SK-N-SH (cell line): Measurements from ENCODE around the gene CIB4. TPM values are rescaled to one million over a fixed set of nuclear protein-coding genes. Genes with fewer than 3 reads are reported as not detected.

Source experiments
- CTCF ChIA-PET: fragments of 300-600, 350-600 bp; formaldehyde crosslinking; extraction: SDS; loops from one replicate; lab custom pipeline; 2021; lab: Yijun Ruan, JAX
- POLR2A ChIA-PET: fragments of 350-600 bp; sonication (Branson Sonifier 250); formaldehyde crosslinking; extraction: SDS; loops from one replicate; lab custom pipeline; 2020; ENCODE audit warnings: antibody characterized with exemption, inconsistent platforms; lab: Yijun Ruan, JAX
- DNase-seq: peaks from one replicate; pipeline ENCODE4 v3.0.0; 2012
- H2AFZ ChIP-seq: fragments of 200-600 bp; sonication (generic); 2 replicates; pipeline ENCODE4 v1.8.1; 2016; ENCODE audit warnings: antibody characterized with exemption, mild to moderate bottlenecking, low read depth
- H3F3A ChIP-seq: fragments of 200-600 bp; sonication (generic); replicated peaks from 2 replicates; pipeline ENCODE3; 2016; ENCODE audit warnings: antibody characterized with exemption, mild to moderate bottlenecking; ENCODE audit not compliant: insufficient read depth
- H3K27ac ChIP-seq, 2 experiments: fragments of 200-500 bp in 1 of 2; fragments of 200-600 bp in 1 of 2; sonication (Bioruptor generic) in 1 of 2; sonication (generic), shearing (Covaris generic) in 1 of 2; 2 replicates each; pipeline versions ENCODE4 v1.5.1 to v1.6.1; 2014 to 2016; ENCODE audit warnings: low read depth in 2 of 2, inconsistent platforms in 1 of 2, low read length in 1 of 2, mild to moderate bottlenecking in 1 of 2, mixed read lengths in 1 of 2
- H3K27me3 ChIP-seq: fragments of 200-600 bp; sonication (generic), shearing (Covaris generic); 2 replicates; pipeline ENCODE4 v1.6.1; 2016; ENCODE audit warnings: mixed run types; ENCODE audit not compliant: insufficient read depth
- H3K36me3 ChIP-seq, 2 experiments: fragments of 200-500 bp in 1 of 2; fragments of 200-600 bp in 1 of 2; sonication (Bioruptor generic) in 1 of 2; sonication (generic) in 1 of 2; replicated peaks in 1 of 2; 2 replicates each; pipeline versions ENCODE3 to v1.5.1; 2014 to 2016; ENCODE audit warnings: low read length in 1 of 2, mild to moderate bottlenecking in 1 of 2; ENCODE audit not compliant: insufficient read depth in 2 of 2, control insufficient read depth in 1 of 2
- H3K4me1 ChIP-seq, 2 experiments: fragments of 200-500 bp in 1 of 2; fragments of 200-600 bp in 1 of 2; sonication (Bioruptor generic) in 1 of 2; sonication (generic), shearing (Covaris generic) in 1 of 2; 2 replicates each; pipeline versions ENCODE4 v1.5.1 to v1.6.1; 2014 to 2016; ENCODE audit warnings: low read depth in 1 of 2, low read length in 1 of 2, mixed run types in 1 of 2; ENCODE audit not compliant: insufficient read depth in 2 of 2, control insufficient read depth in 1 of 2
- H3K4me2 ChIP-seq: fragments of 200-600 bp; sonication (generic), shearing (Covaris generic); 2 replicates; pipeline ENCODE4 v1.6.1; 2017; ENCODE audit warnings: mixed run types
- H3K4me3 ChIP-seq, 2 experiments: fragments of 200-500 bp in 1 of 2; fragments of 200-600 bp in 1 of 2; sonication (Bioruptor generic) in 1 of 2; sonication (generic), shearing (Covaris generic) in 1 of 2; 2 replicates each; pipeline versions ENCODE4 v1.5.1 to v1.8.1; 2014 to 2016; ENCODE audit warnings: low read depth in 2 of 2, inconsistent platforms in 1 of 2, low read length in 1 of 2, mild to moderate bottlenecking in 1 of 2, mixed read lengths in 1 of 2, moderate library complexity in 1 of 2
- H3K79me2 ChIP-seq: fragments of 200-600 bp; sonication (generic); 2 replicates; pipeline ENCODE4 v1.8.1; 2017; ENCODE audit warnings: mild to moderate bottlenecking; ENCODE audit not compliant: insufficient read depth
- H3K9ac ChIP-seq: fragments of 200-600 bp; sonication (generic); 2 replicates; pipeline ENCODE4 v1.6.1; 2017; ENCODE audit warnings: mixed run types
- H3K9me2 ChIP-seq: fragments of 200-600 bp; sonication (generic); 2 replicates; pipeline ENCODE4 v1.6.1; 2017; ENCODE audit warnings: mixed run types
- H3K9me3 ChIP-seq: fragments of 200-600 bp; sonication (generic); 2 replicates; pipeline ENCODE4 v1.6.1; 2017; ENCODE audit warnings: mixed run types, mild to moderate bottlenecking, moderate library complexity
- H4K20me1 ChIP-seq: fragments of 200-600 bp; sonication (generic); 2 replicates; pipeline ENCODE4 v1.6.1; 2017; ENCODE audit warnings: mild to moderate bottlenecking, mixed run types; ENCODE audit not compliant: insufficient read depth
- ELF1 ChIP-seq: IDR thresholded peaks from 2 replicates; pipeline ENCODE4 v1.4.0; 2012
- EP300 ChIP-seq, 2 experiments: IDR thresholded peaks; 2 replicates each; pipeline versions ENCODE4 v1.4.0 to v1.6.1; 2012; ENCODE audit warnings: borderline replicate concordance in 1 of 2, low read depth in 1 of 2, low read length in 1 of 2
- EZH2phosphoT487 ChIP-seq: fragments of 200-600 bp; sonication (generic); IDR thresholded peaks from 2 replicates; pipeline ENCODE4 v1.6.1; 2017; ENCODE audit warnings: low read depth, mixed run types, mild to moderate bottlenecking, antibody characterized with exemption, moderate library complexity, borderline replicate concordance
- FOSL2 ChIP-seq: IDR thresholded peaks from 2 replicates; pipeline ENCODE4 v1.4.0; 2012; ENCODE audit warnings: low read depth, mild to moderate bottlenecking, moderate library complexity, borderline replicate concordance
- FOXJ3 ChIP-seq: sonication (generic); formaldehyde crosslinking; IDR thresholded peaks from 2 replicates; pipeline ENCODE4 v1.5.1; 2020; ENCODE audit warnings: mild to moderate bottlenecking, missing genetic modification reagents
- JUND ChIP-seq: IDR thresholded peaks from 2 replicates; pipeline ENCODE4 v1.4.0; 2012
- MXI1 ChIP-seq: IDR thresholded peaks from 2 replicates; pipeline ENCODE4 v1.6.1; 2012; ENCODE audit warnings: mild to moderate bottlenecking, low read depth, low read length, improper control_type of control experiment
- NFIC ChIP-seq: IDR thresholded peaks from 2 replicates; pipeline ENCODE4 v1.4.0; 2012; ENCODE audit warnings: borderline replicate concordance
- NRF1 ChIP-seq: IDR thresholded peaks from 2 replicates; pipeline ENCODE4 v1.6.1; 2012; ENCODE audit warnings: low read depth, mild to moderate bottlenecking, low read length
- POLR2AphosphoS5 ChIP-seq: IDR thresholded peaks from 2 replicates; pipeline ENCODE4 v1.6.1; 2012; ENCODE audit warnings: low read depth, low read length
- REST ChIP-seq: IDR thresholded peaks from 2 replicates; pipeline ENCODE4 v1.6.1; 2012; ENCODE audit warnings: mild to moderate bottlenecking, low read depth, low read length, moderate library complexity
- RXRA ChIP-seq: IDR thresholded peaks from 2 replicates; pipeline ENCODE4 v1.4.0; 2012; ENCODE audit warnings: low read depth, mild to moderate bottlenecking, borderline replicate concordance
- TAF1 ChIP-seq: IDR thresholded peaks from 2 replicates; pipeline ENCODE4 v1.6.1; 2012; ENCODE audit warnings: low read depth, mild to moderate bottlenecking, low read length, moderate library complexity, borderline replicate concordance
- YY1 ChIP-seq: IDR thresholded peaks from 2 replicates; pipeline ENCODE4 v1.4.0; 2012; ENCODE audit warnings: low read depth, mild to moderate bottlenecking
- WGBS: methylation state at CpG from one replicate; pipeline ENCODE4 v1.1.6; 2017; ENCODE audit warnings: low lambda C conversion rate; 5-methylcytosine and 5-hydroxymethylcytosine counted together
- polyA plus RNA-seq, 3 experiments: library from polyadenylated mRNA; depleted of rRNA; stranded (reverse); fragments of >200 nt; gene quantifications; 2 replicates each; pipeline ENCODE4 v1.2.3, GENCODE V29; 2012
- TF ChIP-seq, protein P1 (sequence below): fragments of 150-350 bp; IDR thresholded peaks from 2 replicates; pipeline ENCODE4 v1.6.1; 2016; ENCODE audit warnings: mild to moderate bottlenecking, low read depth, low read length
- TF ChIP-seq, protein P2 (sequence below): fragments of 200-600 bp; sonication (generic); IDR thresholded peaks from 2 replicates; pipeline ENCODE4 v1.6.1; 2017; ENCODE audit warnings: antibody characterized with exemption, mild to moderate bottlenecking, moderate library complexity
- TF ChIP-seq, protein P3 (sequence below): IDR thresholded peaks from 2 replicates; pipeline ENCODE4 v1.4.0; 2012; ENCODE audit warnings: low read depth
- TF ChIP-seq, protein P4 (sequence below): IDR thresholded peaks from 2 replicates; pipeline ENCODE4; 2012

The CIB4 gene
- polyA plus RNA-seq, 1 of the 3 experiments (the other 2 are of a cell fraction): not detected

GRCh38 chr2:26612034-26612433, 29.1 kb downstream of the CIB4 start:
- no peak overlapping the region for H2AFZ ChIP-seq
- no peak overlapping the region for H3K9ac ChIP-seq
- peaks cover 0 to 40% of the 10 kb centered on the region in 2 experiments; a peak in 1 of 4 replicates for H3K4me1 ChIP-seq
- no peaks in the 10 kb centered on the region for H3K9me2 ChIP-seq
- no peaks in the 10 kb centered on the region for H3K9me3 ChIP-seq
- TF ChIP-seq EP300 (IDR thresholded peaks at IDR 0.05; ENCODE audit: borderline replicate concordance in 1 of 2, low read depth in 1 of 2, low read length in 1 of 2) (no peak), MXI1 (no peak), YY1 (no peak), ELF1 (no peak), POLR2AphosphoS5 (no peak), FOXJ3 (no peak), RXRA (no peak), NRF1 (no peak), EZH2phosphoT487 (no peak), TAF1 (no peak), JUND (no peak), REST (no peak), NFIC (no peak), FOSL2 (no peak)
- TF ChIP-seq, protein P1, sequence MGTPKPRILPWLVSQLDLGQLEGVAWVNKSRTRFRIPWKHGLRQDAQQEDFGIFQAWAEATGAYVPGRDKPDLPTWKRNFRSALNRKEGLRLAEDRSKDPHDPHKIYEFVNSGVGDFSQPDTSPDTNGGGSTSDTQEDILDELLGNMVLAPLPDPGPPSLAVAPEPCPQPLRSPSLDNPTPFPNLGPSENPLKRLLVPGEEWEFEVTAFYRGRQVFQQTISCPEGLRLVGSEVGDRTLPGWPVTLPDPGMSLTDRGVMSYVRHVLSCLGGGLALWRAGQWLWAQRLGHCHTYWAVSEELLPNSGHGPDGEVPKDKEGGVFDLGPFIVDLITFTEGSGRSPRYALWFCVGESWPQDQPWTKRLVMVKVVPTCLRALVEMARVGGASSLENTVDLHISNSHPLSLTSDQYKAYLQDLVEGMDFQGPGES: no peak
- TF ChIP-seq, protein P2, sequence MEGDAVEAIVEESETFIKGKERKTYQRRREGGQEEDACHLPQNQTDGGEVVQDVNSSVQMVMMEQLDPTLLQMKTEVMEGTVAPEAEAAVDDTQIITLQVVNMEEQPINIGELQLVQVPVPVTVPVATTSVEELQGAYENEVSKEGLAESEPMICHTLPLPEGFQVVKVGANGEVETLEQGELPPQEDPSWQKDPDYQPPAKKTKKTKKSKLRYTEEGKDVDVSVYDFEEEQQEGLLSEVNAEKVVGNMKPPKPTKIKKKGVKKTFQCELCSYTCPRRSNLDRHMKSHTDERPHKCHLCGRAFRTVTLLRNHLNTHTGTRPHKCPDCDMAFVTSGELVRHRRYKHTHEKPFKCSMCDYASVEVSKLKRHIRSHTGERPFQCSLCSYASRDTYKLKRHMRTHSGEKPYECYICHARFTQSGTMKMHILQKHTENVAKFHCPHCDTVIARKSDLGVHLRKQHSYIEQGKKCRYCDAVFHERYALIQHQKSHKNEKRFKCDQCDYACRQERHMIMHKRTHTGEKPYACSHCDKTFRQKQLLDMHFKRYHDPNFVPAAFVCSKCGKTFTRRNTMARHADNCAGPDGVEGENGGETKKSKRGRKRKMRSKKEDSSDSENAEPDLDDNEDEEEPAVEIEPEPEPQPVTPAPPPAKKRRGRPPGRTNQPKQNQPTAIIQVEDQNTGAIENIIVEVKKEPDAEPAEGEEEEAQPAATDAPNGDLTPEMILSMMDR: no peak
- TF ChIP-seq, protein P3, sequence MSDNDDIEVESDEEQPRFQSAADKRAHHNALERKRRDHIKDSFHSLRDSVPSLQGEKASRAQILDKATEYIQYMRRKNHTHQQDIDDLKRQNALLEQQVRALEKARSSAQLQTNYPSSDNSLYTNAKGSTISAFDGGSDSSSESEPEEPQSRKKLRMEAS: no peak
- TF ChIP-seq, protein P4, sequence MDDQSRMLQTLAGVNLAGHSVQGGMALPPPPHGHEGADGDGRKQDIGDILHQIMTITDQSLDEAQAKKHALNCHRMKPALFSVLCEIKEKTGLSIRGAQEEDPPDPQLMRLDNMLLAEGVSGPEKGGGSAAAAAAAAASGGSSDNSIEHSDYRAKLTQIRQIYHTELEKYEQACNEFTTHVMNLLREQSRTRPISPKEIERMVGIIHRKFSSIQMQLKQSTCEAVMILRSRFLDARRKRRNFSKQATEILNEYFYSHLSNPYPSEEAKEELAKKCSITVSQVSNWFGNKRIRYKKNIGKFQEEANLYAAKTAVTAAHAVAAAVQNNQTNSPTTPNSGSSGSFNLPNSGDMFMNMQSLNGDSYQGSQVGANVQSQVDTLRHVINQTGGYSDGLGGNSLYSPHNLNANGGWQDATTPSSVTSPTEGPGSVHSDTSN: no peak
- ChIA-PET CTCF (interaction anchor here (0.8 to 18.4 kb wide), 9 partner anchors 9 to 330 kb away, joined by 3 to 944 read pairs (median 3); no protein-coding TSS in a partner anchor), POLR2A (interaction anchor here (1.0 kb wide), 1 partner anchor 72 kb away, joined by 3 read pairs; no protein-coding TSS in a partner anchor)
- no peak overlapping the region for H3K4me3 ChIP-seq
- no peaks in the 10 kb centered on the region for H3K79me2 ChIP-seq
- H3K27ac ChIP-seq: no peak overlapping the region
- no peaks in the 10 kb centered on the region for H4K20me1 ChIP-seq
- H3K36me3 ChIP-seq: no peaks in the 10 kb centered on the region
- H3F3A ChIP-seq: no peaks in the 10 kb centered on the region
- H3K27me3 ChIP-seq: peaks cover 51% of the 10 kb centered on the region
- 77% methylated on average over 2 of the region's 2 CpGs for WGBS
- peak; percentile 11 for DNase-seq
- no peak overlapping the region for H3K4me2 ChIP-seq
